HG03045 (cell line): ENCODE data around the gene SYN1.
A peak's percentile ranks its signal among the peaks of the same experiment; 100 is the strongest.

Experiments used
- ATAC-seq: cut with Tn5 transposase; IDR thresholded peaks from one replicate; pipeline ENCODE4 v1.9.1; 2021; ENCODE audit warnings: mild to moderate bottlenecking, moderate library complexity; ENCODE audit not compliant: unreplicated experiment

The SYN1 gene

GRCh38 chrX:47540754-47541538 is 78.7 kb downstream of the SYN1 start:
- no peak for ATAC-seq

DNA sequence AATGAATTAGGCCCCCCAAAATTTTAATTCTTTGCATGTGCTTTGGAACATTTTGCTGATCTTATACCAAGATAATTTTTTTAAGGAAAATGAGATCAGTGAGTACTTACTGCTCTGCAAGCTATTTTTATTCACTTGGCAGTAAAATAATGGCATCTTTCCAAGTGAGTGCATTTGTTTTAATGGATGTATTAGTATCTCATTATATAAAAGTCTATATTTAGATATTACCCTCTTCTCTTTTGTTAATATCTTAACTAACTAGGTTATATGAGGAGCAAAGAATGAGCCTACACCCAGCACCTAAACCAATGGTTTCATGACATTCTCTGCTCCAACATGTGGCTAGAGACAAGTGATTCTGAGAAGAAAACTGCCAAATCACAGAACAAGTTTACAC is 79.8 kb downstream of the SYN1 start:
- no peak for ATAC-seq

GRCh38 chrX:47530049-47530448 is 89.6 kb downstream of the SYN1 start:
- no peak for ATAC-seq

GRCh38 chrX:47529548-47529947 is 90.1 kb downstream of the SYN1 start:
- ATAC-seq: no peak

DNA sequence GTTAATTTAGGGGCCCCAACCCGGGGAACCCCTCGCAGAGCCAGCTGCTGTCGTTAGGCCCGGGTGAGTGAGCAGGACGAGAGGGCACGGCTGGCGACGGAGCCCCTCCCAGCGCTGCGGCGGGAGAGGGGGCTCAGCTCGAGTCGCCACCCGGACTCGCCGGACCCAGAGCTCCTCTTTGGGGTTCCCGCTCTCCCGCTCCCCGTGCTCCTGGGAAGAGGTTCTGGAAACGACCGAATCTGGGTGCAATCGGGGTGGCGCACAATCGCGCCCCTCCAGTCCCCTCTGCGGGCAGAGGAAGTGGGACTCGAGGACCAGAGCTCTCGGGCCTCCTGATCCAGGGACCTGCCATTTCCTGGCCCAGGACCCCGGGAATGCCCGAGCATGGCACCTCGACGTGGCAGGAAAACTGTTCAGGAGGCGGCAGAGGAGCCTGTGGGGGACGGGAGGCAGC is 95.9 kb downstream of the SYN1 start:
- ATAC-seq: peak; percentile 31

- ATAC-seq: peak; percentile 91
These were observed 96.4 kb downstream of the SYN1 start for GRCh38 chrX:47523297-47523696.
